ENCODE measurements around the gene KRTAP1-5.
"Not testable (repeated sequence)": the region's sequence is repeated elsewhere in the genome, so short reads cannot be mapped to it uniquely, and the experiment has no call there.

The KRTAP1-5 gene

DNA sequence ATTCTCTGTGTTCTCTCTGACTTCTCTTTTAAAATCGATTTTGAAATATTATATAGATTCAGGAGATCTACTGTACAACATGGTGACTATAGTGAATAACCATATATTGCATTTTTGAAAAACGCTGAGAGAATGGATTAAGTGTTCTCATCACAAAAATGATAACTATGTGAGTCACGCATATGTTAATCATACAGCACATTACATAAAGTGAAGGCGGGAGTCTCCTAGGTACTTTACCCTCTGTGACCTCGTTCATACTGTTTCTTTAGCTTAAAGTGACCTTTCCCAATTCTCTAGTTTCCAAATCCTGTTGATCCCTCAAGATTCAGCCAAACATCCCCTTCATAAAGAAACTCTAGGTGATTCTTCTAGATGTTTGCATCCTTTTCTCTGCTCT, 24.2 kb downstream of the KRTAP1-5 start:
- DNase-seq: no peak

DNA sequence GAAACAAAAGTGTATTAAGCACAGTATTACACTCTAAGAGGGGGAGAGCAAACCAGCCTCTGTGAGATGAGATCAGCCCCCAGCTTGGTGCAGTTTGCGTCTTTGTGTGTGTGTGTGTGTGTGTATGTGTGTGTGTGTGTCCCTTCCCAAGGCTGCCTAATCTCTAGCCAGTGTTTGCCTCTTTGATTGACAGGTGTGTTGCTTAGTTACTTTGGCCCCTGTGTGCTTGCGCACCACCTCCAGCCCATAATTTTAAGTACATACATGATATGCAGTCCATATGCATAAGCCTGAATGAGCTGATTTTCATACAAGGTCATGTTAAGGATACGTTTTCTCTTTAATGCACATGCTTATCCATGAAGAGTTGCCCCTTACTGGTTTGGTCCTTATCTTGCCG, 25.2 kb downstream of the KRTAP1-5 start:
- DNase-seq: no peak

- not testable (repeated sequence) for DNase-seq
These were observed 27.4 kb downstream of the KRTAP1-5 start, which contains the start of gene KRTAP3-2 for GRCh38 chr17:40999563-40999962. KRTAP3-2 (minus strand) TSS chr17:40999906; CDS start chr17:40999853, 53 bp downstream.

- no peak for DNase-seq
These were observed 29.6 kb downstream of the KRTAP1-5 start for GRCh38 chr17:40997361-40997760.

DNA sequence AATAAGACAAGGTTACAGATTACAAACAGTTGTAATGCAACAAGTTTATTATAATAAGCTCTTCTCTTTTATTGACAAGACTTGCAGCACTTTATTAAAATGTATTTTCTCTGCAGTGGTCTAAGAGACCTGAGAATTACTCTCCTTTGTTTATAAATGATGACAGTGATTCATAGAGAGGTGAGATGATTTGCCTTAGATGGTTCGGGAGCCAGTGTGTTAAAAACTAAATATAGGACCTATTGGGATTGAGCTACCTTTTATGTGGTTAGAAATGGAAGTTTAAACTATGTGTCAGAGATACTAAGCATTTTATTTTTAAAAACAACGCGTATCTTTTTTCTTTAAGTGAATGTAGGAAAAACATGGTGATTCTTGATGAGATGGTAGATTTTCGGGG, 30.2 kb downstream of the KRTAP1-5 start:
- no peak for DNase-seq

DNA sequence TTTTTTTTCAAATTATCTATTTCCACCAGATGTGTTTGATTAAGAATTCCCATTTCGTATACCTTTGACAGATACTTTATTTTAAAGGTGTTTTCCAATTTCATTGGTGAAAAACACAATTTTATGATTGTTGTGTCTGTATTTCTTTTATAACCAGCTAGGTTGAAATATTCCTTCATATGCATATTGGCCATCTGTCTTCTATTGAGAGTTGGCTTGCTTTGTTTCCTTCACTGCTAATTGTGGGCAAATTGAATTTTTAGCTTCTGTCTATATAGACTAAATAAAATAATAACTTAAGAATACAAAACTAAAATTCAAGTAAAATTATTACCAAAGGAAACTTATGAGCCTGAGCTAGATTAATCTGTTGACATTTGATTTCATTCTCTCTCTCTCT, 31.9 kb downstream of the KRTAP1-5 start:
- no peak for DNase-seq

GRCh38 chr17:40993839-40994238, 33.2 kb downstream of the KRTAP1-5 start, which contains the start of gene KRTAP3-3:
KRTAP3-3 (minus strand) TSS chr17:40994164; CDS start chr17:40994097, 67 bp downstream.
- no peak for DNase-seq

DNA sequence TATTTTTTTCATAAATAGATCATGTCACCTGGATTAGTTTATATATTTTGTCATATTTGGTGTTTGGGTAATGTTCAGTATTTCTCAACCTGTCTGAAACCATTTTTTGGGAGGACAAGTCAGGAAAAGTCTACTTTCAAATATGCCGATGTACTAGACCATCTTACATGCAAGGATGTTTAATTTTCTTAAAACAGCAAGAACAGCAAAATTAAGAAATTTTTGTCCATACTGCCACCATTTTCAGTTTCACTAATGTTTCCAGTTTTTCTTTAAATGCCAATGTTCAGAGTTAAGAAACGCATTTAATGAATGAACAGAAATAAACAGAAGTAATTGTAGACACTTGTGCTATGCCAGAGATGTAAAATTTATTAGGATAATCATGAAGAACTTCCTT, 33.9 kb downstream of the KRTAP1-5 start:
- no peak for DNase-seq

- no peak for DNase-seq
These were observed 34.3 kb downstream of the KRTAP1-5 start for GRCh38 chr17:40992666-40993065.

DNA sequence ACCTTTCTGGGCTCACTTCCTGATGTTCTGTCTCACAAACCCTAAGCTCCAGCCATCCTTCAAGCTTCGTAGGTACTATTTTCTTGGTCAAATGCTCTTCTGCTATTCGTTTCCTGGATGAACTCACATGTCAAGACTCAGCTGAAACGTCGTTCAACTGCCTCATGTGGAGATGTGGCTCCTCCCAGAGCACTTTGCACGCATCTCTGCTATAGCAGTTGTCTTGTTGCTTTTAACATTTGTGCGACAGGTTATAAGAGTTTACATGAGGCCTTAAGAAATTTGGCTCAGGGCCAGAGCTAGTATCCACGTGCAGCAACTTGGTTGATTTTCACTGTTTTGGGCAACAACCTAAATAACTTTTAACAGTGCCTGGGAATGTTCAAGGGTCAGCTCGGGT, 40.1 kb downstream of the KRTAP1-5 start:
- no peak for DNase-seq

- DNase-seq: no peak
These were observed 42.8 kb downstream of the KRTAP1-5 start, which contains the start of gene KRT40 for GRCh38 chr17:40984226-40984625. KRT40 (minus strand) TSS chr17:40984326; CDS start chr17:40984273, 53 bp downstream.

DNA sequence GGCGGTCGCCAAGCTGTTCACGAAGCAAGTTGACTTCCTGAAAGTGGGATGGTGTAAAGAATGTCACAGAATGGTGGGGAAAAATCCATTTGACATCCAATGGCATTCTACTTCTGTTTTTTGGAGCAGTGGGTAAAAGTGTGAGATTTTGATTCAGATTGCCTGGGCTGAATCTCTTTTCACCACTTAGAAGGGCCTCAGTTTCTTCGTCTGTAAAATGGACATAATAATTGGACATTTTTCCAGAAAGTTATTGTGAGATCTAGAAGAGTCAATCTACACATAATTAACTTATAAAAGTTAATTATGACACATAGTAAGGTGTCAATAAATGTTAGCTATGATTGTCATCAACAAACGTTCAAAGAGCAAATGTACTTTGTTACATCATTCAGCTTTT, 45.9 kb downstream of the KRTAP1-5 start:
- DNase-seq: no peak

DNA sequence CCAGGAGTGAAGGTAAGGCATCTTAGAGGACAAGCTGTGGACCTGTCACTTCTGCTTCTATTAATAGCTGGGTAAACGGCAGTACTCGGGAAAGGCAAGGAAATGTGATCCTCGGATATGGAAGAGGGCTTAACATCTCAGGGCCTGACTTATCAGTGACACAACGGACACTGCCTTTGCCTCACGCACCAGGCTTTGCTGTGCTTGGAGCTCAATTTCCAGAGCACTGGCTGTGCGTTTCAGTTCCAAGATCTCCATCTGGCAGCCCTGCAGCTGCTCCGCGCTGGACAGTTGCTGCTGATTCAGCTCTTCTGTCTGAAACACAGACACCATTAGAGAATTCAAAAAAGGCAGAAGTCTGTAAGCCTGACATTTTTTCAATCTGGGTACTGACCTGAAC, 46.4 kb downstream of the KRTAP1-5 start:
- DNase-seq: no peak

GRCh38 chr17:40980117-40980516, 46.9 kb downstream of the KRTAP1-5 start:
- DNase-seq: no peak

DNA sequence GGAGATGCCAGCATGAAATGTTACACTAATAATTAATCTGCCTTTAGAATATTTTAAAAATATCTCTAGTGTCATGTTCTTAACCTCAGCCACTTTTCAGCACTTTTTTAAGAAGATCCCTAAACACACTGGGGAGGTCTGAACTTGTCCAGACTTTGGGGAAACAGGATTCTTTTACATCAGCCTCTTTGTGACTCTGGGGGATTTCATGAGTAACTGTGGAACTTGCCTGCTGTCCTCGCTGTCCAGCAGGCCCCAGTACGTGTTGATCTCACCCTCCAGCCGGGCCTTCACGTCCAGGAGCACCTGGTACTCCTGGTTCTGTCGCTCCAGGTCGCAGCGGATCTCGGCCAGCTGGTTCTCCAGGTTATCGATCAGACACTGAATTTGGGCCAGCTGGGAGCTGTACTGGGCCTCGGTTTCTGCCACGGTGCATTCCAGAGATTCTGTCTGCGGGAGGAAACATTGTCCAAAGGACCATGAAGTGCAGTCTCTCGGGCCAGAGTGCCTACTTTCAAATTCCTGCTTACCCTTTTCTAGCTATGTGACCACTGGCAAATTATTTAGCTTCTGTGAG, 48.3 kb downstream of the KRTAP1-5 start:
- DNase-seq: no peak
